ENCODE measurements around the gene SARDH.
A peak's percentile ranks its signal among the peaks of the same experiment; 100 is the strongest.

Gene SARDH

DNA sequence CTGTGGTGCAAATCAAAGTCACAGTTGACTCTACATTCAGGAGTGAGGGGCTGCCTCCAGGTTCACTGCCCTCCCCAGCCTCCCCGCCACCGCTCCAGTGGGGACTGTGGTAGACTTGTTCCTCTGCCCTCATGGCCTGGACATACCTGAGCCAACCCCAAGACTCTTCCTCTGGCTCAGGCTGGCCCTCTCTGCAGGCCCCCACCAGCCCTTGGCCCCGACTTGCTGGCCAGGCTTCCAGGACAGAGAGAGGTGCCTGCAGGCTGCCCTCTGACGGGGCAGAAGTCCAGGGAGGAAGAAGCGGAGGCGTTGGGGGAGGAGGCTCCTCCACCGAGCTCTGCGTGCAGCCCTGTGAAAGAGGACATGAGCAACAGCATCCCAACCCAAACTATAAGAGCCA, 2.8 kb upstream of the SARDH start:
- H3K4me1 ChIP-seq (ENCODE audit: control insufficient read depth, insufficient read depth, low read length) = no peaks in the 10 kb centered on the region
- POLR2A ChIA-PET = interaction anchor here (0.7 kb wide), 1 partner anchor 403 kb away, joined by 3 read pairs; no protein-coding TSS in a partner anchor
- no peak overlapping the region for H3K27ac ChIP-seq (ENCODE audit: extremely low read depth, low read depth, low read length)
- CTCF ChIA-PET = interaction anchor here (0.7 to 3.0 kb wide), 5 partner anchors 7 to 439 kb away, joined by 3 to 21 read pairs (median 3); no protein-coding TSS in a partner anchor
- no peaks in the 10 kb centered on the region for H3K36me3 ChIP-seq (ENCODE audit: control insufficient read depth in 2 of 2, insufficient read depth in 1 of 2, low read length in 2 of 2)
- no peak overlapping the region for H3K4me3 ChIP-seq (ENCODE audit: low read depth, low read length)
- no peaks in the 10 kb centered on the region for H3K9me3 ChIP-seq (ENCODE audit: control insufficient read depth, insufficient read depth, low read depth, low read length)
- 0 out of 2 replicates have a peak, but pooled peaks have one; percentile 17 for TF ChIP-seq ZNF335 (tag by site-specific recombination; conservative IDR thresholded peaks at IDR 0.05)
- no peak for TF ChIP-seq ZNF677 (tag by site-specific recombination; IDR thresholded peaks at IDR 0.05)

DNA sequence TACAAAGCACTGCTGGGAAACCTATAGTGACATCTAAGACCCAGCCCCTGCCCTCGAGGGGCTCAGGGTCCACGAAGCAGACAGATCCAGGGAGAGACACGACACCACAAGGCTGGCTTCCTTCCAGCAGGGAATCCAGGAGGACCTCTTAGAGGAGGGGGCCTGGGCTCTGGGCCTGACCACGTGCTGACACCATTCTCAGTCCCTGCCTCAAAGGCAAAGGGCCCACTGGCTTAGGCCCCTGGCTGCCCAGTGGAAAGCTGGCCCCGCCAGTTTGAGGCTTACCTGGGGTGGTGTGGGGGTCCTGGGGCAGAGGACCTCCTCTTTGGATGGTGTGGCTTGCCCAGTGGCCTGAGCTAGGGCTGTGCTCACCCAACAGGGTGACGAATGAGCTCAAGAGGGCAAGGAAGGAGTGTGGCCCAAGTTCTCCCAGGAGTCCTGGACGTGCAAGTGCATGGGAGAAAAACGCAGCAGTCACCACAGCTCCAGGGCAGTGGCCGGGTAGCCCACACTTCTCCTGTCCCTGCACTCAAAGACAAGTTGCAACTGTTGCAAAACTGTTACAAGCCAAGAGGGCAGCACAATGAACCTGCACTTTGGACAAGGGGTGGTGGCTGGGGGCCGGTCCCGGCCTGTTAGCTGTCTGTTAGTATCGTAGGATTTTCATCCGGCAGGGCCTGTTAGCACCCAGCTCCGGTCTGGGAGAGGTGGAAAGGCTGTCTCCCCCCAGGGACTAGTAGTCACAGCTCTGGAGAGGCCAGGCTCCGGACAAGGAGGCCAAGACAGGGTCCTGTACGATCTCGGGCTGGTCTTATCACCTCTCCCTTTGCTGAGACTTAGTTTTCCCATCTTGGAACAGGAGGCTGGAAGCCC, 1.5 kb upstream of the SARDH start:
- no peak overlapping the region for H3K27ac ChIP-seq (ENCODE audit: extremely low read depth, low read depth, low read length)
- TF ChIP-seq, protein P1, sequence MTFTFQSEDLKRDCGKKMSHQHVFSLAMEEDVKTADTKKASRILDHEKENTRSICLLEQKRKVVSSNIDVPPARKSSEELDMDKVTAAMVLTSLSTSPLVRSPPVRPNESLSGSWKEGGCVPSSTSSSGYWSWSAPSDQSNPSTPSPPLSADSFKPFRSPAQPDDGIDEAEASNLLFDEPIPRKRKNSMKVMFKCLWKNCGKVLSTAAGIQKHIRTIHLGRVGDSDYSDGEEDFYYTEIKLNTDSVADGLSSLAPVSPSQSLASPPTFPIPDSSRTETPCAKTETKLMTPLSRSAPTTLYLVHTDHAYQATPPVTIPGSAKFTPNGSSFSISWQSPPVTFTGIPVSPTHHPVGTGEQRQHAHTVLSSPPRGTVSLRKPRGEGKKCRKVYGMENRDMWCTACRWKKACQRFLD (tag by site-specific recombination; IDR thresholded peaks at IDR 0.05) = no peak
- TF ChIP-seq, protein P2, sequence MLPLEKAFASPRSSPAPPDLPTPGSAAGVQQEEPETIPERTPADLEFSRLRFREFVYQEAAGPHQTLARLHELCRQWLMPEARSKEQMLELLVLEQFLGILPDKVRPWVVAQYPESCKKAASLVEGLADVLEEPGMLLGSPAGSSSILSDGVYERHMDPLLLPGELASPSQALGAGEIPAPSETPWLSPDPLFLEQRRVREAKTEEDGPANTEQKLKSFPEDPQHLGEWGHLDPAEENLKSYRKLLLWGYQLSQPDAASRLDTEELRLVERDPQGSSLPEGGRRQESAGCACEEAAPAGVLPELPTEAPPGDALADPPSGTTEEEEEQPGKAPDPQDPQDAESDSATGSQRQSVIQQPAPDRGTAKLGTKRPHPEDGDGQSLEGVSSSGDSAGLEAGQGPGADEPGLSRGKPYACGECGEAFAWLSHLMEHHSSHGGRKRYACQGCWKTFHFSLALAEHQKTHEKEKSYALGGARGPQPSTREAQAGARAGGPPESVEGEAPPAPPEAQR (tag by site-specific recombination; IDR thresholded peaks at IDR 0.05) = no peak
- TF ChIP-seq ZSCAN16 (tag by site-specific recombination; IDR thresholded peaks at IDR 0.05) = no peak
- no peak for TF ChIP-seq ZNF121 (tag by site-specific recombination; IDR thresholded peaks at IDR 0.05)
- TF ChIP-seq ZNF585B (tag by site-specific recombination; IDR thresholded peaks at IDR 0.05) = no peak
- TF ChIP-seq ZNF660 (tag by site-specific recombination; IDR thresholded peaks at IDR 0.05) = no peak
- TF ChIP-seq, protein P3, sequence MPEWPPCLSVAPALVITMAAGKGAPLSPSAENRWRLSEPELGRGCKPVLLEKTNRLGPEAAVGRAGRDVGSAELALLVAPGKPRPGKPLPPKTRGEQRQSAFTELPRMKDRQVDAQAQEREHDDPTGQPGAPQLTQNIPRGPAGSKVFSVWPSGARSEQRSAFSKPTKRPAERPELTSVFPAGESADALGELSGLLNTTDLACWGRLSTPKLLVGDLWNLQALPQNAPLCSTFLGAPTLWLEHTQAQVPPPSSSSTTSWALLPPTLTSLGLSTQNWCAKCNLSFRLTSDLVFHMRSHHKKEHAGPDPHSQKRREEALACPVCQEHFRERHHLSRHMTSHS (tag by site-specific recombination; IDR thresholded peaks at IDR 0.05) = no peak
- no peak for TF ChIP-seq ZNF776 (tag by site-specific recombination; IDR thresholded peaks at IDR 0.05; ENCODE audit: borderline replicate concordance)
- no peak for TF ChIP-seq ZNF670 (tag by site-specific recombination; IDR thresholded peaks at IDR 0.05; ENCODE audit: low read depth)
- no peak for TF ChIP-seq MZF1 (tag by site-specific recombination; IDR thresholded peaks at IDR 0.05; ENCODE audit: borderline replicate concordance)
- no peak for TF ChIP-seq HOXC10 (CRISPR knock-in tag; IDR thresholded peaks at IDR 0.05)
- TF ChIP-seq, protein P4, sequence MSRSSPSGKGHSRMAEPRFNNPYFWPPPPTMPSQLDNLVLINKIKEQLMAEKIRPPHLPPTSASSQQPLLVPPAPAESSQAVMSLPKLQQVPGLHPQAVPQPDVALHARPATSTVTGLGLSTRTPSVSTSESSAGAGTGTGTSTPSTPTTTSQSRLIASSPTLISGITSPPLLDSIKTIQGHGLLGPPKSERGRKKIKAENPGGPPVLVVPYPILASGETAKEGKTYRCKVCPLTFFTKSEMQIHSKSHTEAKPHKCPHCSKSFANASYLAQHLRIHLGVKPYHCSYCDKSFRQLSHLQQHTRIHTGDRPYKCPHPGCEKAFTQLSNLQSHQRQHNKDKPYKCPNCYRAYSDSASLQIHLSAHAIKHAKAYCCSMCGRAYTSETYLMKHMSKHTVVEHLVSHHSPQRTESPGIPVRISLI (tag by site-specific recombination; IDR thresholded peaks at IDR 0.05) = no peak
- TF ChIP-seq, protein P5, sequence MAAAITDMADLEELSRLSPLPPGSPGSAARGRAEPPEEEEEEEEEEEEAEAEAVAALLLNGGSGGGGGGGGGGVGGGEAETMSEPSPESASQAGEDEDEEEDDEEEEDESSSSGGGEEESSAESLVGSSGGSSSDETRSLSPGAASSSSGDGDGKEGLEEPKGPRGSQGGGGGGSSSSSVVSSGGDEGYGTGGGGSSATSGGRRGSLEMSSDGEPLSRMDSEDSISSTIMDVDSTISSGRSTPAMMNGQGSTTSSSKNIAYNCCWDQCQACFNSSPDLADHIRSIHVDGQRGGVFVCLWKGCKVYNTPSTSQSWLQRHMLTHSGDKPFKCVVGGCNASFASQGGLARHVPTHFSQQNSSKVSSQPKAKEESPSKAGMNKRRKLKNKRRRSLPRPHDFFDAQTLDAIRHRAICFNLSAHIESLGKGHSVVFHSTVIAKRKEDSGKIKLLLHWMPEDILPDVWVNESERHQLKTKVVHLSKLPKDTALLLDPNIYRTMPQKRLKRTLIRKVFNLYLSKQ (tag by site-specific recombination; IDR thresholded peaks at IDR 0.05; ENCODE audit: borderline replicate concordance) = no peak
- no peak for TF ChIP-seq ZBTB7A (tag by site-specific recombination; IDR thresholded peaks at IDR 0.05; ENCODE audit: low read depth)
- TF ChIP-seq ZNF785 (tag by site-specific recombination; IDR thresholded peaks at IDR 0.05) = no peak
- no peaks in the 10 kb centered on the region for H3K4me1 ChIP-seq (ENCODE audit: control insufficient read depth, insufficient read depth, low read length)
- H3K4me3 ChIP-seq (ENCODE audit: low read depth, low read length) = no peak overlapping the region
- no peaks in the 10 kb centered on the region for H3K9me3 ChIP-seq (ENCODE audit: control insufficient read depth, insufficient read depth, low read depth, low read length)
- H3K36me3 ChIP-seq (ENCODE audit: control insufficient read depth in 2 of 2, insufficient read depth in 1 of 2, low read length in 2 of 2) = no peaks in the 10 kb centered on the region
- ChIA-PET POLR2A (interaction anchor here (0.6 kb wide), 1 partner anchor 171 kb away, joined by 4 read pairs; no protein-coding TSS in a partner anchor), CTCF (interaction anchor here (1.1 to 2.5 kb wide), 4 partner anchors 10 to 255 kb away, joined by 3 to 15 read pairs (median 6); no protein-coding TSS in a partner anchor)

Data from HEK293 (cell line).